PC-9 (cell line): ENCODE data around the gene SMIM10L2A.

Source experiments
- CTCF ChIP-seq: fragments of 200-600 bp; sonication (generic); conservative IDR thresholded peaks from 2 replicates; pipeline ENCODE4 v1.6.1; 2017; ENCODE audit warnings: mixed run types, antibody characterized with exemption, mild to moderate bottlenecking, moderate library complexity
- EZH2 ChIP-seq: fragments of 200-600 bp; sonication (generic); IDR thresholded peaks from 2 replicates; pipeline ENCODE4 v1.8.0; 2017; ENCODE audit warnings: antibody characterized with exemption, low read depth

DNA sequence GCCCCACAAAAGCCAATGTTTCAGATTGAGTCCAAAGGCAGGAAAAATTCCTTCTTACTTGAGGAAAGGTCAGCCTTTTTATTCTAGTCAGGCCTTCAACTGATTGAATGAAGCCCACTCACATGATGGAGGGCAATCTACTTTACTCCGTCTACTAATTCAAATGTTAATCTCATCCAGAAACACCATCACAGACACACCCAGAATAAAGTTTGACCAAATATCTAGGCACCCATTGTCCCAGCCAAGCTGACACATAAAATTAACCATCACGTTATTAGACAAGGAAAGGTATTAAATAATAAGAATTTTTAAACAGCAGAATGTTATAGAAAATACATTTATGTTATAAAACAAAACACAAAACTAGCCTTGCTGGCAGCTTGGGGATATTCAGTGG is 32.9 kb upstream of the SMIM10L2A start:
- TF ChIP-seq CTCF (no peak), EZH2 (no peak)
